Frontal cortex (tissue), 4 donors: ENCODE results near the gene MRPL49. TPM values are rescaled to one million over a fixed set of nuclear protein-coding genes. Genes with fewer than 3 reads are reported as not detected.
A peak's percentile ranks its signal among the peaks of the same experiment; 100 is the strongest.

Source experiments
- DNase-seq, 2 donors: peaks; one replicate each; pipeline ENCODE4 v3.0.0; 2012; ENCODE audit warnings: low spot score in 2 of 2
- FAIRE-seq: peaks from 2 replicates; lab custom pipeline; 2012; peaks lifted over from hg19 to GRCh38; lab: Jason Lieb, UNC
- total RNA-seq: library from RNA; depleted of rRNA; stranded (reverse); fragments of >200 nt; gene quantifications from one replicate; pipeline ENCODE4 v1.2.3, GENCODE V29; 2014
- donor health status: control.
- donor health status: control.
- donor health status: control.

The MRPL49 gene
- total RNA-seq, 1 donor from 2014 or later = 29.3 TPM

DNA sequence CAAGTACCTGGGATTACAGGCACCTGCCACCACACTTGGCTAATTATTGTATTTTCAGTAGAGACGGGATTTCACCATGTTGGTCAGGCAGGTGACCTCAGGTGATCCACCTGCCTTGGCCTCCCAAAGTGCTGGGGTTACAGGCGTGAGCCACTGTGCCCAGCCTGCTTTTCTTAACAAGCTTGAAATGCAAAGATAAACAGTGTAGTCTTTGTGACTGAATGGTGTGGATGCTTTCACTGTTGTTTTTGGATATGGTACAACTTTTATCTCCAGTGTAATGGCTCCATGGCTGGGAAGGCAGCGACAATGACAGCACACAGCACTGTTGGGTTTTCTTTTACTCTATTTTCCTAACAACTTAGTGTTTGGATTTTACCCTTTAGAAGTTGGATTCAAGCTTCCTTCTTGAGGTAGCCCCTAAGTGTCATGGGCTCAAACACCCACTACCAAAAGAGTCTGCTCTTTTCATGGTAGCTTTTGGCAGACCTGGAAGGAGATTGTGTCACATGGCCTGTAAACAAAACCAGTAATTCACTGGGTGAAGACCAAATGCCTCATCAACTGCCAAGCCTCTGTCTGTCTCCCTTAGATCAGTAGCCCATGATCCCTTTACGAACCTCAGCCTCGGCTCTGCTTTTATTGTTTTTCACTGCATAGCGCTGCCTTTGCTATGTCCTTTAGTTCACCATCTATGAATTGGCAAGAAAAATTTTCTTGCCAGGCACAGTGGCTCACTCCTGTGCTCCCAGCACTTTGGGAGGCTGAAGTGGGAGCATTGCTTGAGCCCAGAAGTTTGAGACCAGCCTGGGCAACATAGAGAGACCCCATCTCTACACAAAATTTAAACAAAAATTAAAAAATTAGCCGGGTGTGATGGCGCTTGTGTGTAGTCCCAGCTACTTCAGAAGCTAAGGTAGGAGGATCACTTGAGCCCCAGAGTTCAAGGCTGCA is 19.7 kb upstream of the MRPL49 start:
- FAIRE-seq (no peak), DNase-seq (peak in 1 of 2 donors; percentile 57)

DNA sequence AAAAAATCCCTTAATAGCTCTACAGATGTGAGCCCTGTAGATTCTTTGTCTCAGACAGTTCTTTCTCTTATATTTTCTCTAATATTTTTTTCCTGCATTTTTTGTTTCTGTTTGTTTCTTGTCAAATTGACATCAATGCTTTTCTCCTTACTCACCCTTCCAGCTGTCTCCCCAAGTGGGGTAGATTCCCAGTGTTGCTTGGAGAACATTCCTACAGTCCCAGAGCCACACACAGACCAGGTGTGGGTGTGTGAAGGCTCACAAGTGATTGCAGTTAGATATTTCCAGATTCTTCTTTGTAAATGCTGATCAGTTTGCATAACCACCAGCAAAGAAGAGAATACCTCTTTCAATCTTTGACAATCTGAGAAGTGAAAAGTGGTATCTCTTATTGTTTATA is 18.6 kb upstream of the MRPL49 start:
- DNase-seq = no peak
- no peak for FAIRE-seq

DNA sequence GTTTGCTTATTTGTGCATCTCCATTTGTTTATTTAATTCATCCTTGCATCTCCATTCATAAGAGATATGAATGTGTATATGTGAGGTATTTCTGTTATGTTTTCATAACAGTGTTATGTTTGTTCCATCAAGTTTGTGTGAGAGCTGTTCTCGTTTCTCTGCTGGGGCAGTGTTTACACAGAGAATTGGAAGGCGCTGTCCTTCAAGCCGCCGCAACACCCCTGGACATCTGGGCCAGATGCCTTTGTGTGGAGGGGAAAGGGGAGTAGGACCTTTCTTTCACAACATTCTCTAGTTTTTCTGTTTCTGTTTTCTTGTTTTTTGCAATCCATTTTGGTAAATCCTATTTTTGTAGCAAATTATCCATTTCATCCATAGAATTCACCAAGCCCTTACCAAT is 17.5 kb upstream of the MRPL49 start:
- no peak for FAIRE-seq

DNA sequence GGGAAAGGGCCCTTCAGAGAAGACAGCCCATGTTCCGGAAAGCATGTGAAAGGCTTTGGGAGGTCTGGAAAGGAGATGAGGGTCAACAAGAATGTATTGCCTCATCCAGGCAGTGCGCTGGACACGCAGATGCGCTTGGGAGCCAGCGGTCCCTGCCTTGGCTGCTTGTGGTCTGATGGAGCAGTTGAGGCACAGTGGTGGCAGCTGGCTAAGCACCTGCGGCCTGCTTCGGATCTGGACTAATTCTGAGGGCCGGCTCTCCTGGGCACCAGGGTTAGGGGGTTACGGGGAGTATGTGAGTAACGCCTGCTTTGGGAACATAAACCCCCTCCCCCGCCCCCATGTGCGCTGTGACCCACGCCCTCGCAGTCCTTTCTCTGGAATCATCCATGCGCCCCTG is 15.0 kb upstream of the MRPL49 start:
- DNase-seq (no peak), FAIRE-seq (no peak)

More for the DNA sequence above, 17.5 kb upstream of the MRPL49 start:
- no peak for DNase-seq

DNA sequence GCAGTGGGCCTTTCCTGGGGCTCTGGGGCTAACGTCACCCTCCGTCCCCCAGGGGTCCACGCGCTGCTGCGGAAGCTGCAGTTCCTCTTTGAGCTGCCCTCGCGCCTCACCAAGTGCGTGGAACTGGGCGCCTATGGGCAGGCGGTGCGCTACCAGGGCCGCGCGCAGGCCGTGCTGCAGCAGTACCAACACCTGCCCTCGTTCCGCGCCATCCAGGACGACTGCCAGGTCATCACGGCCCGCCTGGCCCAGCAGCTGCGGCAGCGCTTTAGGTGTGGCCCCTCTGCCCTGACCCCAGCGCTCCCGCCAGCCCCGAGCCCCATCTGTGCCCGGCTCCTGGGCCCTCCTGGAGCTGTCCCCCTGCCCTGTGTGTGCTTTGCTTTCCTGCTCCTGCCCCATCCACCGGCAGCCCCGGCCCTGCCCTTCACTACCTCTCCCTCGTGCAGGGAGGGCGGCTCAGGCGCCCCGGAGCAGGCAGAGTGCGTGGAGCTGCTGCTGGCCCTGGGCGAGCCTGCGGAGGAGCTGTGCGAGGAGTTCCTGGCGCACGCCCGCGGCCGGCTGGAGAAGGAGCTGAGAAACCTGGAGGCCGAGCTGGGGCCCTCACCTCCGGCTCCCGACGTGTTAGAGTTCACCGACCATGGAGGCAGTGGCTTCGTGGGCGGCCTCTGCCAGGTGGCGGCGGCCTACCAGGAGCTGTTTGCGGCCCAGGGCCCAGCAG is 14.2 kb upstream of the MRPL49 start:
- no peak for FAIRE-seq
- no peak for DNase-seq

DNA sequence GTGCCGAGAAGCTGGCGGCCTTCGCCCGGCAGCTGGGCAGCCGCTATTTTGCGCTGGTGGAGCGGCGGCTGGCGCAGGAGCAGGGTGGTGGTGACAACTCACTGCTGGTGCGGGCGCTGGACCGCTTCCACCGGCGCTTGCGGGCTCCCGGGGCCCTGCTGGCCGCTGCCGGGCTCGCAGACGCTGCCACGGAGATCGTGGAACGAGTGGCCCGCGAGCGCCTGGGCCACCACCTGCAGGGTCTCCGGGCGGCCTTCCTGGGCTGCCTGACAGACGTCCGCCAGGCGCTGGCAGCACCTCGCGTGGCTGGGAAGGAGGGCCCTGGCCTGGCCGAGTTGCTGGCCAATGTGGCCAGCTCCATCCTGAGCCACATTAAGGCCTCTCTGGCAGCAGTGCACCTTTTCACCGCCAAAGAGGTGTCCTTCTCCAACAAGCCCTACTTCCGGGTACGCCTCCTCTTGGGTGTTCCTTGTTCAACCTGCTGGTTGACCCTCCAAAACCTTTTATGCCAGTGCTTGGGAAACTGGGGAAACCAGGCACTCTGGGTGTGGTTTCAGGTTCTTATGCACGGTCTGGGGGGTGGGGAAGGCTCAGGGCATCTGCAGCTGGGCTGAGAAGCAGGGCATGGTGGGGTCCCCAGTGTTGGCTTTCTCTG is 13.5 kb upstream of the MRPL49 start:
- DNase-seq = no peak
- FAIRE-seq = no peak

DNA sequence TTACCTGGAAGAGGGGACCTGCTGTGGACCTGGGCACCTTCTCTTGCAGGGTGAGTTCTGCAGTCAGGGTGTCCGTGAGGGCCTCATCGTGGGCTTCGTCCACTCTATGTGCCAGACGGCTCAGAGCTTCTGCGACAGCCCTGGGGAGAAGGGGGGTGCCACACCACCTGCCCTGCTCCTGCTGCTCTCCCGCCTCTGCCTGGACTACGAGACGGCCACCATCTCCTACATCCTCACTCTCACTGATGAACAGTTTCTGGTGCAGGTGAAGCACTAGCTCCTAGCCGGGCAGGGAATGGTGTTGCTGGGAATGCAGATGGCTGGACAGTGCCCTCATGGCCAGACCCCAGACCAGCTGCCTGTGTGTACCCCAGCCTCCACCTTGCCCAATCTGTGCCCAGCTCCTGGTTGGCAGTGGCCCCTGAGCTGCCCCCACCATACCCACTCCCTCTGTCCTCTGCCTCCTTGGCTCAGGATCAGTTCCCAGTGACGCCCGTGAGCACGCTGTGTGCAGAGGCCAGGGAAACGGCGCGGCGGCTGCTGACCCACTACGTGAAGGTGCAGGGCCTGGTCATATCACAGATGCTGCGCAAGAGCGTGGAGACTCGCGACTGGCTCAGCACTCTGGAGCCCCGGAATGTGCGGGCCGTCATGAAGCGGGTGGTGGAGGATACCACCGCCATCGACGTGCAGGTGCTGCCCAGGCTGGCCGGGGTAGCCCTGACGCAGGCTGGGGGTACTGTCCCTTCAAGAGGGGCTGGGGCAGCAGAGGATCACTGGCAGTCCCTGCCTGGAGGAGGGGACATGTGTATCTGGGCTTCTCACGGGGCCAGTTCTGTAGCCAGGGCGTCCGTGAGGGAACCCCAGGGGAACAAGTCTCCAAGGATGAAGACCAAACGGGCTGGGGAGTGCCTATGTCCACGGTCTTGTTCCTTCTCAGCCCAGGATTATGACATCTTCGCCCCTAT is 12.6 kb upstream of the MRPL49 start:
- DNase-seq (no peak), FAIRE-seq (no peak)

DNA sequence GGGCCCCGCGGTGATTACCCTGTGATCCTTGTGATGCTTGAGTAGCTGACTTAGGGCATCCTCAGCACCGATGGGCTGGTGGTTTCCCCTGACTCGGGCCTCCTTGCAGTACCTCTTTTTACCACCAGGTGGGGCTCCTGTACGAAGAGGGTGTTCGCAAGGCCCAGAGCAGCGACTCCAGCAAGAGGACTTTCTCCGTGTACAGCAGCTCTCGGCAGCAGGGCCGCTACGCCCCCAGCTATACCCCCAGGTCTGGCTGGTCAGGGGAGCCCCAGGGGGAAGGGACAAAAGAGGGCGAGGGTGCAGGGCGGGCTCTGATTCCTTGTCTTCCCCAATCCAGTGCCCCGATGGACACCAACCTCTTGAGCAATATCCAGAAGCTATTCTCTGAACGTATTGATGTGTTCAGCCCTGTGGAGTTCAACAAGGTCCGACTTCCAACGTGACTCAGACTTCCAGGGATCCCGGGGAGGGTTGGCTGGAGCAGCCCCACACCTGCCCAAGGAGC is 11.7 kb upstream of the MRPL49 start:
- peak; percentile 88 to 90 for DNase-seq
- no peak for FAIRE-seq

DNA sequence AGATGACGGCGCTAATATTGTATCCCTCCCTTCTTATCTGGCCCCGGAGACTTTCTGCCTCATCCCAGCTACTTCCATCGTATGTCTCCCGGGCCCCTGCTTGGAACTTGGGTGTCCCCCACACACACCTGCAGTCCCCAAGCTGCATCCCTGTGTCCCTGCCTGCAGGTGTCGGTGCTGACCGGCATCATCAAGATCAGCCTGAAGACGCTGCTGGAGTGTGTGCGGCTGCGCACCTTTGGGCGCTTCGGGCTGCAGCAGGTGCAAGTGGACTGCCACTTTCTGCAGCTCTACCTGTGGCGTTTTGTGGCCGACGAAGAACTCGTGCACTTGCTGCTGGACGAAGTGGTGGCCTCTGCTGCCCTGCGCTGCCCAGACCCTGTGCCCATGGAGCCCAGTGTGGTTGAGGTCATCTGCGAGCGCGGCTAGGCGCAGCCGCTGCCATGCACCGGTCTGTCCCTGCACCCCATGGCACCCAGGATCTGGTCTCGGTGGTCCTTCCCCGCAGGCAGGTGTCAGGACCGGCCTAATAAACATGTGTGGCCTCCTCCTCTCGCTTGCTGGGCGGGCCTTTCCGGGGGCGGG is 10.9 kb upstream of the MRPL49 start:
- no peak for DNase-seq

DNA sequence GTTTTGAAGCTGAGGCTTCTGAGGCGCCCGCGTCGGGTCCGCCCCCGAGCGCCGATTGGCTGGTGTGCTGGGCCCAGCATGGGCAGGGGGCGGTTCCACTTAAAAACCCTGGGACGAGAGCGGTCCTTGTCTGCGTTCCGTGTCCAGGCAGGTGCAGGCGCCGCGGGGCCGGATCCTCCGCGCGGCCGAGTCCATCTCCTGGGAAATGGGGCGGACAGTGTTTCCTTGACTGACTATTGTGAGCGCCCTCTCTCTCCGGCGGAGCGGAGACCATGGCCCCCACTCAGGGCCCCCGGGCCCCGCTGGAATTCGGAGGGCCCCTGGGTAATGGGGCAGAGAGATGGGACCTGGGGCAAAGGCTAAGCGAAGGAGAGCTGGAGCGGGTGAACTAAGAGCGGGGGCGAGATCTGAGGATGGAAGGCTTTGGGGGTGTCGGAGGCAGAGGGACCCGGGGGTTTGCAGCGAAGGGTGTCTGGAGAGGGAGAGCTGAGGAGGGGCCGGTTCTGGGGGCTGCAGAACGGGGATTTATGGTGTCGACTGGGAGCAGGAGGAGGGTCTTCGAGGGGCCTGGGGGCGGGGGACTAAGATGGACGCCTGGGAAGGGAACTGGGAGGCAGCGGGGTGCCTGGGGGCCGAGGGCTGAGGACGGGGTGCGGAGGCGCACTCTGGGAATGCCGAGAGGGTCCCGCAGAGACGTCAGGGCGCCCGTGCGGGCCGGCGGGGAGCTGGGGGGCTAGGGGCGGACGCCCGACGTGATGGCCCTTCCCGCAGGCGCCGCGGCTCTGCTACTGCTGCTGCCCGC is 10.2 kb upstream of the MRPL49 start, which contains the start of gene TM7SF2:
TM7SF2 (plus strand) TSS at position 129 of the 802 bp plus-strand sequence; CDS start at position 273, 144 bp downstream.
- DNase-seq (peak; percentile 99), FAIRE-seq (no peak)

More for the DNA sequence above, 10.9 kb upstream of the MRPL49 start:
- no peak for FAIRE-seq

DNA sequence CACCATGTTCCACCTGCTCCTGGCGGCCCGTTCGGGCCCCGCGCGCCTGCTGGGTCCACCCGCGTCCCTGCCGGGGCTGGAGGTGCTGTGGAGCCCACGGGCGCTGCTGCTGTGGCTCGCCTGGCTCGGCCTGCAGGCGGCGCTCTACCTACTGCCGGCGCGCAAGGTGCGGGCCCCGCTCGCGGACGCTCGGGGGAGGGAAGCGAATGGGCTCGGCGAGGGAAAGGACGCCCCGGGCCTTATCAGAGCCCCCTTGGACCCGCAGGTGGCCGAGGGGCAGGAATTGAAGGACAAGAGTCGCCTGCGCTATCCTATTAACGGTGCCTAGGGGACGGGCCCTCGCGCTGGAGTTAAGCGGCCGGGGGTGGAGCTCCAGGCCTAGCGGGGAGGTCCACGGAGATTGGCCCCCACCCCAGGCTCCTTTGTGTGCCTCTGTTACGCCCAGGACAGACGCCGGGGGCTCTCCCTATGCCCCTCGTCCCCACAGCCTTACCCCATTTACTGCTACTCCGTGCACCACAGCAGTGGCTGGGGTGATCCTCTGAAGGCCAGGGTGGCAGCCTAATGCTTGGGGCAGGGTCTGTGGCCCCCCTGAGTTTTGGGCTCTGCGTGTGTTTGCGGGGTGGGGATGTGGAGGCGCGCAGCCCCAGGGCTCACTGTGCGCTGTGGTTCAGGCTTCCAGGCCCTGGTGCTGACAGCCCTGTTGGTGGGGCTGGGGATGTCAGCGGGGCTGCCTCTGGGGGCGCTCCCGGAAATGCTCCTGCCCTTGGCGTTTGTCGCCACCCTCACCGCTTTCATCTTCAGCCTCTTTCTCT is 9.4 kb upstream of the MRPL49 start:
- FAIRE-seq (no peak), DNase-seq (peak; percentile 73)

DNA sequence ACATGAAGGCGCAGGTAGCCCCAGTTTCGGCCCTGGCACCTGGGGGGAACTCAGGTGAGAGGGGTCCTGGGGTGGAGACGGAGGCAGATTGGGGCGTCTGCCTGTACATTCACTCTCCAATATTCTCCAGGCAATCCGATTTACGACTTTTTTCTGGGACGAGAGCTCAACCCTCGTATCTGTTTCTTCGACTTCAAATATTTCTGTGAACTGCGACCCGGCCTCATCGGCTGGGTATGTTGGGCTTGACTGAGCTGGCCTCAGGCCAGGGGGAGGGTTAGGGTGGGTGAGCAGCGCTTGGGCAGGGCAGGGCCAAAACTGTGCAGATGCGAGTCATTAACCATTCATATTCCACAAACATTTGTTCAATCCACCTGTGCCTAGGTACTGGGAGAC is 8.8 kb upstream of the MRPL49 start:
- no peak for DNase-seq
- no peak for FAIRE-seq

DNA sequence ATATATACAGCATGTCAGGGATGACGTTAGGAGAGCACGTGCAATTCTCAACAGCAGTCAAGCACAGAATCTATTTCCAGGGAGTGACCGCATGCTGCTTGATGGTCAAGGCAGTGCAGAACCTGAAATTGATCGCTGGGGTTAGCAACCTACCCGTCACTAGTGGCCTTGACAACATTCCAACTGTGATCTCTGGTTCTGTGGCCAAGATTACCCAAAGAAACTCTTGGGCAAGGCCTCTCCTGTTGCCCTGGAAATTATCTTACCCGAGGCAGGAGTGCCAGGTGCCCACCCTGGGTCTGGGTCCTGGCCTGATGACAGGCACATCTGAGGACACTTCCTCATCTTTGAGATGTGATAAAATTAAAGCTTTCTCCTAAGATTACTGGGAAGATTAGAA is 8.3 kb upstream of the MRPL49 start:
- DNase-seq = no peak
- FAIRE-seq = no peak

DNA sequence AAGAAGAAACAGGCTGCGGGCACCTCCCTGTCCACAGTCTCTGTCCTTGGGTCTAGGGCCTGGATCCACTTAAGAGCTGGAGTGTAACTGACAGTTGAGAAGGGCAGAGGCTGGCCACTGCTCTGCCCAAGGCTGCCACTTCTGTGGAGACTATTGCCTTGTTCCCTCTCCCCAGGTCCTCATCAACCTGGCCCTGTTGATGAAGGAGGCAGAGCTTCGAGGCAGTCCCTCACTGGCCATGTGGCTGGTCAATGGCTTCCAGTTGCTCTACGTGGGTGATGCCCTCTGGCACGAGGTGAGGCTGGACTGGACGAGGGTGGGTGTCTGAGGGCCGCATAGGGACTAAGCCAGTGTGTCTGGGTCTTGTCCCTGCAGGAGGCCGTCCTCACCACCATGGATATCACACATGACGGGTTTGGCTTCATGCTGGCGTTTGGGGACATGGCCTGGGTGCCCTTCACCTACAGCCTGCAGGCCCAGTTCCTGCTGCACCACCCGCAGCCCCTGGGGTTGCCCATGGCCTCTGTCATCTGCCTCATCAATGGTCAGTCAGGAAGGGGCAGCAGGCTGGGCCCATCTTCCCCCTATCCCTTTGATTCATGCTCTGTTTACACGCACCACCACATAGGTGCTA is 7.5 kb upstream of the MRPL49 start:
- FAIRE-seq (no peak), DNase-seq (no peak)

DNA sequence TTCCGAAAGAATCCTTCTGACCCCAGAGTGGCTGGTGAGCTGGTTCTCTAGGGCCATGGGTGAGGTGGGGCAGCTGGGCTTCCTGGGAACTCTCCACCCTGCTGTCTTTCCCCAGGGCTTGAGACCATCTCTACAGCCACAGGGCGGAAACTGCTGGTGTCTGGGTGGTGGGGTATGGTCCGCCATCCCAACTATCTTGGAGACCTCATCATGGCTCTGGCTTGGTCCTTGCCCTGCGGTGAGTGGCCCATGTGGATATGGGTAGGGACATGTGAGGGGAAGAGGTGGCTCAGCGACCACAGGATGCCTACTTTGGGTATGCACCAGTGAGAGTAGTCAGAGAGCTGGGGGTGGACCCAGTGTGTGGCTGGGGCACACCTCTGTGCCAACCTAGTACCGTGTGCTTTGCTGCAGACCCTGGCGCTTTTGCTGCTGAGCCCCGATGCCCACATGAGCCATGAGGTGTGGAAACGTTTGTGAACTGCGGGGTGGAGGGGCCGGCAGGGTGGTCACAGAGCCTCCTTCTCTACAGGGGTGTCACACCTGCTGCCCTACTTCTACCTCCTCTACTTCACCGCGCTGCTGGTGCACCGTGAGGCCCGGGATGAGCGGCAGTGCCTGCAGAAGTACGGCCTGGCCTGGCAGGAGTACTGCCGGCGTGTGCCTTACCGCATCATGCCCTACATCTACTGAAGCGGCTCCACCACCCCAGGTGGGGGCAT is 6.6 kb upstream of the MRPL49 start:
- DNase-seq = no peak

More for the DNA sequence above, 6.6 kb upstream of the MRPL49 start:
- no peak for FAIRE-seq
